GM19043 (cell line): ENCODE measurements around the gene SLC7A8.
A peak's percentile ranks its signal among the peaks of the same experiment; 100 is the strongest.

Experiments used
- ATAC-seq: cut with Tn5 transposase; IDR thresholded peaks from one replicate; pipeline ENCODE4 v1.9.1; 2021; ENCODE audit warnings: low read depth; ENCODE audit not compliant: unreplicated experiment

Gene SLC7A8

DNA sequence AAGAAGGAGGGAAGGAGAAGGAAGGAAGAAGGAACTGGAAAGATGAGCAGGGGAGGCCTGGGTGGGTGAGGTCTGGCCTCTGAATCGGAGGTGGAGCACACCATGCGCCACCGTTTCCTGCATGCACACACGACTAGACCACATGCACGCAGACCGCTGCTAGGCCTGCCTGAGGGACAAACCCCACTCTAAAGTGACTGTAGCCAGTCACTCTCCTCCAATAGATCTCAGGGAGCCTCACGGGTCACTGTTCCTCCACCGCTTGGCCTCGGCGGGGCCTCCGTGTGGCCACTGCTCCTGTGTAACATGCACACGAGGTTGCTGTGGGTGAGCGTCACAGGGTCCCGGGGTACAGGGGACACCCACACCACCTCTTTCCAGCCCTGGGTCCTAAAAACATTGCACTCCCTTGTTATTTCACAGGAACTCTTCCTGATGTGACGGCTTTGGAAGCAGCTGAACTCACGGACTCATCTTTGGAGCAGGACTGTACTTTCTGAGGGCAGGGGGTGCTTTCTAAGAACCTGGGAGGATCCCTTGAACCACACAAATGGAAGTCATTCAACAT is 46.8 kb downstream of the SLC7A8 start:
- ATAC-seq: no peak

- ATAC-seq: no peak
Observed at GRCh38 chr14:23132970-23133369, 50.5 kb downstream of the SLC7A8 start.

GRCh38 chr14:23131482-23131881 is 52.0 kb downstream of the SLC7A8 start:
- no peak for ATAC-seq

GRCh38 chr14:23130871-23131270 is 52.6 kb downstream of the SLC7A8 start:
- no peak for ATAC-seq

DNA sequence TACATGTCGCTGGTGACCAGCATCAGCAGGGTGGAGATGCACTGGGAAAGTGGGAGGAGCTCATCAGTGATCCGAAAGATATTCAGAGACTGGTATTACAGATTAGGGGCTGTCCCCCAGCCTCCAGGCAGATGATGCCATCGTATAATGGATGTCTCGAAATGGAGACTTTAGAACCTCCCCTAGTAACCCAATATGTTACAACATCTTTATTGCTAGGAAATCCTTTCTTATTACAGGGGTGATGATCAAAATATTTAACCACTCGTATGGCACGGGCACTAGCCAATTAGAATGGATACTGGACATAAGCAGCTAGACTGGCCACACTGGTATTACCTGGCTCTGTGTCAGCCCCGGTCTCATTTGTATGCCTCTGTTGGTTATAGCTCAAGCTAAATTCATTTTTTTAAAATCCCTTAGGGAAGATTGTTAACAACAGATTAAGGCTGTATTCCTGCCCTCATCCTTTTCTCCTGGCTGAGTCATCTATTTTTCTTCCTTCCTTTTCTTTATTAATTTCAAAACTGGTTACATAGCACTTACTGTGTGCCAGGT is 53.6 kb downstream of the SLC7A8 start:
- no peak for ATAC-seq

DNA sequence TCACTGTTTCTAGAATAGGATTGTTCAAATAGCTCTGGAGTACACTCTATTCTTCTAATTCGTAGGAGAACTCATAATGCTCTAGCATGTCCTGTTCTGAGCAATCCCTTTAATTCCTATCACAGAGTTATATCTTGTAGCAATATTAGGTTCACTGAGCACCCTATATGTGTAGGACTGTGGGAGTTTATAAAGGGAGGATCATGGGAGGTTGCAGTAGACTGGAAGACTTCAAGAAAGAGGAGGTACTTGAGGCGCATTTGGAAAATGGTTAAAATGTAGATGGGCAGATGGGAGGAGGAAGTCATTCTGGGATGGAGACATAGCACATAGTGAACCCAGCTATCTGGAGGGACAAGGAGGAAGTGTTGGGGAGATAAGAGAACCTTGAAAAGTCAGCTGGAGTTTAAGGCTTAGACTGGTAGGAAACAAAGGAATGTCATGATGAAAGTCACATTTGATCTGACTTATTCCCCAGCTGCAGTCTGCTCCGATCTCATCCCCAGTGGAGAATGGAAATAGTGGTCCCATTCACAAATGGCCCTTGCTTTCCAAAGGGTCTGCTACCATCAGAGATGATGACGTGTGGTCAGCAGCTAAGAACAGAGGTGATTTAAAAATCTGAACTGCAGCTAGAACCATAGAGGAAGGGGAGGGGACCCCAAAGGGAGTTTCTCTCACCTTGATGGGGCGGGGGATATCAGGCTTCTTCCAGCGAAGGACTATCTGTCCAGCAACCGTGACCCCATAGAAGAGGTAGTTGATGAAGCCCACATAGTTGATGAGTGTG is 54.3 kb downstream of the SLC7A8 start:
- no peak for ATAC-seq

DNA sequence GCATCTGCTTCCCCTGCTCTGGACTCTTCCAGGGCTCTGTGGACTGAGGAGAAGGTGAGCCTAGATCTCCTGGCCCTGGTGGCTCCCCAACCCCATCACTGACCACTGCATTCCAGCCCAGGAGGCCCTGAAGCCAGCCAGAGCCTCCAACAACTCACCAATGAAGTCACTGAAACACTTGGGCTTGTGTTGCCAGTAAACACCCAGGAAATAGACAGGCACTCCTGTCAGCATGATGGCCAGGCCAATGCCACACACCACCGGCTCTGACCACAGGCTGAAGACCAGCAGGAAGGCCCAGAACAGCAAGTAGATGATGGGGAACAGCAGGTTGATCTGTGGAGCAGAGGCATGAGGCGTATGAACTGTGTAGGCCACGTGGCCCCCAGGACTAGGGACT is 55.6 kb downstream of the SLC7A8 start:
- no peak for ATAC-seq

DNA sequence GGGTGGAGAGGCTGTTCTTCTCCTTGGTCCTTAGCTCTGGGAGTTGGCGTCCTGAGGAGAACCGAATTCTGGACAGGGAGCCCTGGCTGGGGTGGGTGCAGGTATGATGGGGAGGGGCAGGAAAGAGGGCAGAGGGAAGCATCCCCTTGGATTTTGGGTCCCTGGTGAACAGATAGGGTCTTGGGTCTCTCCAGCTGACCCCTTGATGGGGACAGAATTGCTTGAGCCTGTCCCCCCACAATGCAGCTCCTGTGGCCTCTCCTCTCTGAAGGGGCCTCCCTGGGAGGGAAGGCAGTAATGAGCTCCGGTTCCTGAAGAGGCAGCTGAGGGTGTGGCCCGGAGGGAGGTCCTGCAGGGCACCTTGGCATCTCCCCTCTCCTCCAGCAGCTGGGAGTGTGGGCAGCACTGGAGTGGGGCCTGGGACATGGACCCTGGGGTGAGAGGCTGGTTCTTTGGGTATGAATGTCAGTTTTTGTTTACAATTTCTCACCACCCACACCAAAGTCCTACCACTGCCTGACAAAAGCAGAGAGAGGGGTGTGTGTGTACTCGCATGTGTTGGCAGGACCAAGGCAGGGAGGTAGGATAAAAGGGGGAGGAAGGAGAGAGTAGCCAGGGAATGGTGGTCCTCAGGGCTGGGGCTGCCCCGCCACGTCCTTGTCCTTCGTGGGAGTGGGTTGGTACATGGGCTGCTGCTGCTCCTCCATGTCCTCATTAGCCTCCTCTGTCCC is 56.7 kb downstream of the SLC7A8 start:
- no peak for ATAC-seq

- no peak for ATAC-seq
Observed at GRCh38 chr14:23125933-23126524, 57.4 kb downstream of the SLC7A8 start.

DNA sequence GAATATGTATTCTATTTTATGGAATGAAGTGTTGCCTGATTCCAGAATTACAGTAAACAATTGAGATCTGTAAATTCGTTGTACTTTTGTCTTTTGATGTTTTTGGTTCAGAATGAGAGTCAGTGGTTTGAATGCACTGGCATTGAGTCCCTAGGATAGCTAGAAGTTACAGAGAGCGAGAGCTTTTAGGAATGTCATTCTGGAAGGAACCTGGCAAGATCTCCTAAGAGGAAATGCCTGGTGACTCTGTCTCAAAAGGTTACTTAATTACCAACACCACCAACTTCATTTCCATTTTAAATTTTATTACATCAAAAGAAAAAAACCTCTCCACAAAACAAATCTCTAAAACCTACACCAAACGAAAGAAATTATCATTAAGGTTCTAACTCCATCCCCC is 58.4 kb downstream of the SLC7A8 start:
- ATAC-seq: no peak

- ATAC-seq: no peak
Observed at GRCh38 chr14:23124337-23124954, 59.0 kb downstream of the SLC7A8 start.

DNA sequence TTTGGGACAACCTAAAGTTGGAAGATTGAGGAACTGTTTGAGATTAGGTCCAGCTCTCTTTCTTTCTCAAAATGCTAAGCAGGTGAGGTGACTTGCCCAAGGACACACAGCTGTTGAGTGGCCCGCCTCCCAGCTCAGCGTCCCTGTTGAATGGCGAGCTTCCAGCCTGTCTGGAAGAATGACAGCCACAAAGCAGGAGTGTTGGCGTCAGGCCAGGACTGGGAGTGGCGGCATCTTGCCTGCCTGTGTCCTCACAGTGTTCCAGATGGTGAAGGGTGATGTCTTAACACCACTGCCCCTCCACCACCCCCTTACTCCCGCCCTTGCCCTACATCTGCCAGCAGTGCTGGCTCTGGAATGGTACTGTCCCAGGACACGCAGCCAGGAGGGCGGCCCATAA is 60.0 kb downstream of the SLC7A8 start:
- no peak for ATAC-seq

- no peak for ATAC-seq
Observed at GRCh38 chr14:23122086-23122485, 61.4 kb downstream of the SLC7A8 start.

DNA sequence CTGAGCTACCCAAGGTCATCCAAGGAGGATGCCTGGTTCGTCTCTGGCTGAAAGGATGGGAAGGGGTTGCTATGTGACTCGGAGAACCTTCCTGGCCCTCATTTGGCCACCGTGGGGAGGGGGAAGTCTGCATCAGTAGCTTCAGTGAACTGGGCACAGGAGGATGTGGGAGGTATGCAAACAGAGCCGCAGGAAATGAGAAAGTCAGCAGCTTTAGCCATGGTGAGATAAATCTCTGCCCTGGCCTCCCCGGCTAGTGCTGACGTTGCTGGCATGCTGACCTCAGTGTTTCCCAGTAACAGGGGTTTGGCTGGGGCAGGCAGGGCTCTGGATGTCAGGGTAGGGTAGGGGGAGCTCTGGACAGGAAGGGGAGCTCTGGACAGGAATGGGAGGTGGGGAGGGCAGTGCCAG is 62.1 kb downstream of the SLC7A8 start:
- no peak for ATAC-seq

DNA sequence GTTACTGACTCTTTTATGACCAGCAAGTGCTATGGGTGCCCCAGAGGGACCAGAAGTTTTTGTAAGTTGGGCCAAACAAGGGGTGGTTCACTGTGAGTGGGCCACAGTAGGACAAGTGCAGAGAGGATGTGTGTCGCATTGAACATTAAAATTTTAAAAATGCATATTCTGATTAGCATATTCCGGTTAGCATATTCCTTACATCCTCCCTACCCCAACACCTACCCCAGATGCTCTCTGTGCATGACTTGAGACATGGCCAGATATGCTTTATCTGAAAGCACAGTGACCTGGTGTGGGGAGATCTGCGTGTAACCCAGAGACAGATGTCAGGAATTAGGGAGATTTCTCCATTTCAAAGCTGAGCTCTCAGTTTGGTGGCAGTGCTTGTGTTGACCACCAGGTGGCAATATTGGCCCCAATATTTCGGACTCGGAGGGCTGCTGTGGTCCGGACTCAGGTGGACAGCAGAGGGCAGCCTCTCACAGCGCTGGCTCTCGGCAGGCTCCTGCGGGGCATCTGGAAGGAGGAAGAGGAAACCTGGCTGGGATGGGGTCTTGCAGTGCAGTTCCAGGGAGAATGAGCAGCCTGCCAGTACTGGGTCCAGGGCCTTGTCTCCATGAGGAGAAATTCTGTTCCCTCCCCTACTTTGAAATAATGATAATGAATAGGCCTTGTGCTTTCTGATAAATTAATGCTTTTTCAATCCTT is 62.8 kb downstream of the SLC7A8 start:
- ATAC-seq: peak; percentile 76

GRCh38 chr14:23119363-23120327 is 63.8 kb downstream of the SLC7A8 start:
- ATAC-seq: no peak

DNA sequence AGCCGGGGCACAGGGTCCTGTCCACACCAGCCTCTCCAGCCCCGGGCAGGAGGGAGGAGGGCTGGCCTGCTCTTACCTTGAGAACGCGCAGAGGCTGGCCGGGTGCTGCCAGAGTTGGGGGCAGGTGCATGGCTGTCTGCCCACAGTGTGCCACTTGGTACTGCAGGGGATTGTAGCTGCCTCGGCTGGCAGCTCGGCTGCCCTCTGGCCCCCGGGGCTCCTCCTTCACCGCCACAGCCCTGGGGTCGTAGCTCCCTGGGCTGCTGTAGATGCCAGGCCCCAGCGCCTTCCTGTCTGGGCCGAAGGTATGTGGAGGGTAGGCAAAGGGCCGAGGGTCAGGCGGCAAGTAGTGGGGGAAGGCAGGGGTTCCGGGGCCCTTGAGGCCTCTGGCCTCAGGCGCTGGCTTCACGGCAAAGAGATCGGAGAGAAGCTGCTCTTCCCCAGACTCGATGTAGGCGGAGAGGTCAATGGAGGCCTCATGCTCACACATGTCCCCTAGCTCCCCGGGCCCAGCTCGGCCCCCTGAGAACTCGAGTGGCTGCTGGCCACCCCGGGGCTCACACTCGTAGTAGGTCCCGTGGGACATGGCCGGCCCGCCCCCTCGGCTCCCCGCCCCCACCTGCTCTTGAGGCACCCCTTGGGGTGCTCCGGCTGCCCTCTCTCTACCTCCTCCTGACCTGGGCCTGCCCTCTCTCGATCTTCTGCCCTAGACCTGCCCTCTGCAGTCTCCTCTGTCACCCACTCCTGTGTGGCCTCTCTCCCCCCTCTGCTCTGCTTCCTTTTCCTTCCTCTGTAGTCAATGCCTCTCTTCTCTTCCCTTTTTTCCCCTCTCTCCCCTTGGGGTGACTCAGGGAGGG is 64.7 kb downstream of the SLC7A8 start, which contains the start of gene CEBPE:
Gene CEBPE (minus strand): TSS at position 750 of the 857 bp plus-strand sequence. CDS start 164 bp downstream, at position 586.
- ATAC-seq: no peak
